HFF-Myc (cell line): ENCODE data around the gene BACE1.
A peak's percentile ranks its signal among the peaks of the same experiment; 100 is the strongest.

Experiments
- DNase-seq: peaks from one replicate; pipeline ENCODE4 v3.0.0-alpha.2; 2011; ENCODE audit warnings: low read depth; ENCODE audit errors: extremely low read depth
- H3K4me3 ChIP-seq: replicated peaks from 2 replicates; pipeline ENCODE4 v1.5.1; 2011; ENCODE audit warnings: low read depth, mild to moderate bottlenecking, control low read depth, low read length
- CTCF ChIP-seq: IDR thresholded peaks from 2 replicates; pipeline ENCODE4 v1.5.1; 2012; ENCODE audit warnings: mild to moderate bottlenecking, low read depth, low read length, control low read depth; ENCODE audit errors: missing control alignments

Gene BACE1

GRCh38 chr11:117289795-117290194, 26.3 kb downstream of the BACE1 start:
- no peak for TF ChIP-seq CTCF

GRCh38 chr11:117287668-117288067, 28.4 kb downstream of the BACE1 start:
- DNase-seq: no peak
- no peak overlapping the region for H3K4me3 ChIP-seq
- TF ChIP-seq CTCF: no peak

More at GRCh38 chr11:117289795-117290194, 26.3 kb downstream of the BACE1 start:
- no peak for DNase-seq
- no peak overlapping the region for H3K4me3 ChIP-seq

GRCh38 chr11:117286588-117286987, 29.5 kb downstream of the BACE1 start:
- no peak for TF ChIP-seq CTCF
- no peak for DNase-seq
- no peak overlapping the region for H3K4me3 ChIP-seq

- TF ChIP-seq CTCF: no peak
Observed at GRCh38 chr11:117284053-117284452, 32.0 kb downstream of the BACE1 start.

GRCh38 chr11:117282956-117283355, 33.1 kb downstream of the BACE1 start:
- TF ChIP-seq CTCF: no peak
- no peak overlapping the region for H3K4me3 ChIP-seq
- no peak for DNase-seq

More at GRCh38 chr11:117284053-117284452, 32.0 kb downstream of the BACE1 start:
- H3K4me3 ChIP-seq: no peak overlapping the region
- DNase-seq: no peak

GRCh38 chr11:117281869-117282268, 34.2 kb downstream of the BACE1 start:
- no peak for TF ChIP-seq CTCF
- no peak for DNase-seq
- H3K4me3 ChIP-seq: no peak overlapping the region

GRCh38 chr11:117281159-117281558, 34.9 kb downstream of the BACE1 start:
- H3K4me3 ChIP-seq: no peak overlapping the region
- DNase-seq: peak; percentile 91
- no peak for TF ChIP-seq CTCF
